ENCODE data around the gene EMX2. TPM values are rescaled to one million over a fixed set of nuclear protein-coding genes. Genes with fewer than 3 reads are reported as not detected.

Gene EMX2
- total RNA-seq, 1 donor, result not detected

DNA sequence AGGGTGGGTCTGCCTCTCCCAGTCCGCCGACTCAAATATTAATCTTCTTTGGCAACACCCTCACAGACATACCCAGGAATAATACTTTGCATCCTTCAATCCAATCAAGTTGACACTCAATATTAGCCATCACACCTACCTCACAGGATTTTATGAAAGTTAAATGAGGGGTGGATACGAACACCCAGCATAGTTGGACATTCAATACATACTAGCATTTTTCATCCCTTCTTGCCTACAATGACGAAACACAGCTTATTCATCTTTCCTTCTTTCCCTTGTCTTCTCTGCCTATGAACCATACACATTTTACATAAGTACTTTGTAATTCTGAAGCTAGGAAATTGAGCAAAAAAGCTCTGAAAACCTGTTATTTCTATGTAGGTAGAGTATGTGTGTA is 48.5 kb downstream of the EMX2 start:
- DNase-seq (ENCODE audit: low read depth in 2 of 3, low spot score in 2 of 3), result no peak

DNA sequence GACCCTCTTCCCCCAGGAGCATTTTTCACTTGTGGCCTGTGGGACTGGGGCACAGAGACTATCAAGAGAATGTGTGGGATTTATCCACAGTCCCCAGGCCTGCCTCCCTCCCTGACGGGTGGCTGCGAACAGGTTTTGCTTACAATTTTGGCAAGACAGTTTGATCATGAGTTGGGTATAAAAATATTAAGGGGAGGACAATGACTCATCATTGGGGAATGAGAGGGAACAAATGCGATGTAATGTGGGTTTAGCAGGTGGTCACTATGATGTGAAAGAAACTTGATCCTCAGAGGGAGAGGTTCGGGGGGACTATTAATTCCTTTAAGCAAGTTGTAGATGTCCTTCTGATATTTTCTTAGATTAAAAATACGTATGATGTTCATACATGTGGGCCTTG is 52.2 kb downstream of the EMX2 start:
- DNase-seq (ENCODE audit: low read depth in 2 of 3, low spot score in 2 of 3), result no peak

DNA sequence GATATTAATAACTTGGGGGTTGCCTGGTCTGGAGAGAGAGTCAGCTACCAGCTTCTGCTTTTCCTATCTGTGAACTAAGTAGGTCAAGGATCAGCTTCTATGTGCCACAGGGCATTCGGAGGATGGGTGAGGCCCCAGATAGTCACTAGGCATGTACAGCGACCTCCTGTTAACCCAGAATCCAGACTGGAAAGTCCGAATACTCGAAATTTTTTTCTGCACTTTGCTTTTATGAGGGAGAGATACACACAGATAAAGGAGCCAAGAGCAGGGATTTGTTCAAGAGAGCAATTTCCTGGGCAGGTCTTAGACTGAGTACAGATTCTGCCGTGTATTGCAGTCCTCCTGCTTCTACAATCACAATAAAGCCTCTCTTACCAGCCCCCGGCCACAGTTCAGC is 54.2 kb downstream of the EMX2 start:
- DNase-seq (ENCODE audit: low read depth in 2 of 3, low spot score in 2 of 3), result no peak

DNA sequence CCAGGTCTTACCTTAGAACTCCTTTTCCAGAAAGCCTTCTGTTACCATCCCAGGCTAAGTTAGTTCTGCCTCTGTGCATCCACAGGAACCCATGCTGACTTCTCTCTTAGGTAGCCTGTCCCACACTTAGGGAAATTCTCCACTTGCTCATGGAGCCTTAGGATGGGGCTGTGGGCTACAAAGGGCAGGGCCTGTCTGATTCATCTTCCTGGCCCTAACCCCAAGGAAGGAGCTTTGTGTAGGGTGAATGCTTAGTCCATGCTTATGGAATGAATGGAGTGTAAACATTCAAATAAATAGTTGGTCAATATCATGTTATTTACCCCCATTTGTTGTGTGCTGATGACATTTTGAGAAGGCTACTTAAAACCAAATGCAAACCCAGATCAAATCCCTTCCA is 54.7 kb downstream of the EMX2 start:
- no peak for DNase-seq (ENCODE audit: low read depth in 2 of 3, low spot score in 2 of 3)

Other genes with a start within 250 kb of the EMX2 start
- gene PDZD8, start 167.3 kb upstream of the EMX2 start, total RNA-seq, result 46.9 TPM